GM10847 (cell line): ENCODE measurements around the gene CD274.

Experiments
- POLR2A ChIP-seq: IDR thresholded peaks from 2 replicates; pipeline ENCODE4 v1.6.1; 2011; ENCODE audit not compliant: insufficient read length; ENCODE audit errors: extremely low read depth

CD274 gene

DNA sequence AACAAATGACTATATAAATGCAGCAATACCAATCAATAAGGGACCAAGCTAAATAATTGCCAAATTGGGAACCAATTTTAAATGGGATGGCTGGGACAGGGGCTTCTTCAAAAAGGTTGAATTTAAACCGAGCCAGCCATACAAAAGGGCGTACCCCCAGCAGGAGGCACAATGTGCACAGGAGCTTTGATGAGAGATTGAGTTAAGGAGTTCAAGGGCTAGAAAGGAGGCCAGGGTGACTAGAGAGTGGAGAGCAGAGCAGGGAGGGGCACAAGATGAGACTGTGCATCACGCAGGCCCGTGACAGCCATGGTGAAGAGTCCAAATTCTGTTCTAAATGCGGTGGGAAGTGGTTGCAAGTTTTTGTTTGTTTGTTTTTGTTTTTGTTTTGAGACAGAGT is 36.6 kb downstream of the CD274 start:
- no peak for TF ChIP-seq POLR2A

DNA sequence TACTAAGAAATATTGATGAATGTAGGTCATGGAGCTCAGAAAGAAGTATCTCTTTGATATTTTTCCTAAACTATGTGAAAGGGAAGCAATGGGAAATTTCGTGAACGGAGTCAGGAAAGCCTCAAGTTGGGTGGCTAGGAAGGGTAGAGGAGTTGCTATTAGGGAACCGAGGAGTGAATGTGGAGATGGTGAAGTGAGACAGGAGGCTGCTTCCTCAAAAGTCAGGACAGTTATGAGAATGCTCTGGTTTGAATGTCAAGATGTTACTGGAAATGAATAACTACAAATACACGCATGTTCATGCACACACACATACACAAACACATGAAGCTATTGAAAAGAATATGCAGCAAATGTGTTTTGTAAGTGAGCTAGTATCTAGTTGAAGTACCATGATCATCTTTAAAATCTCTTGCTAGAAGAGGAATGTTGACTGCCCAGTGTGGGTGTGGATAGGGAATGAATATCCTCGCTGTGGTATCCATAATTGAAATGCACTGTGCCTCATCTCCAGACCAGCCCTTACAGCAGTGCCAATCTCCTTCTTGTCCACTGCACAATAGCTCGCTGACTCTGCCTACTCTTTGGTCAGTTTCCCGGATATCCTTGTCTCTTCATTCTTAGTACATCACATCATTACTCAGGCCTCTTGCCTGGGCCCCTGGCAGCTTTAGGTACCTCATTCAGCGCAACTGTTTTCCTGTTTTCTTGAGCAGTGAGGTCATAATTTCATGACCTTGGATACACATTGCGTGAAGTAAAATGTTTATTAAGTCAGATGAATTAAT is 38.1 kb downstream of the CD274 start:
- TF ChIP-seq POLR2A, result no peak

DNA sequence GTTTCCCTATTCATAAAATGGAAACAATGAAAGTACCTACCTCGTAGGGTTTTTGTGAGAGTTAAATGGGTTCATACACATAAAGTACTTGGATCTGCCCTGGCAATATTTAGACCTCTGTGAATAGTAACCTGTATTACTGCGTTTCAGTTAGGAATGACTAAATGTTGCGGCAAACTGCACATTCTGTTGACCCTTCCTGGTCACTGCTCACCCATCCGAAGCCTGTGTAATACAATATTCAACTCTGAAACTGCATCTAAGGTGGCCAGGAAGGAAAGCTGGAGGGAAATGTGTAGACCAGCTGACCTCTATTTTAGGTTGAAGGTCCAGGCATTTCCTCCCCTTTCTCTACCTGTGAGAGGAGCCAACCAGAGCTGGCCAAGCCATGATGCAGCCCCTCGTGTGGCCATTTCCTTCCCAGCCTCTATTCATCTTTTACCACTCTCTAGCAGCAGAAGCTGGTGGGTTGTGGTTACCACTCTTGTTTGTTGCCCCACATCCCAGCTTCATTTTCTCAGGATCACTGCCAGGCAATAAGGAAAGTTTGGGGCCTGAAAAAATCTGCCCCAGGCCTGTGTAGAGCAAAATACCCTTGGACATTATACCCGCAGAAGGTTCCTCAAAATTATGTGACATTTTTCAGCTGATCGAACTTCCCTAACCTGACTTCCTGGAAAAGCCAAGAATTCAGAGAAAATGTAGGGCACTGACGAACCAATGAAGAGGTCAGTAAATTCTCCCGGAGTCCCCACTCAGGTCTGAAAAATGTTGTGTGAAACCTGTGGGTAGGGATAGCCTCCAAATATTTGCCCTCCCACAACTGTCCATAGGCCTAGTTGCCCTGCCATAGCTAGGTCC is 39.5 kb downstream of the CD274 start:
- no peak for TF ChIP-seq POLR2A

DNA sequence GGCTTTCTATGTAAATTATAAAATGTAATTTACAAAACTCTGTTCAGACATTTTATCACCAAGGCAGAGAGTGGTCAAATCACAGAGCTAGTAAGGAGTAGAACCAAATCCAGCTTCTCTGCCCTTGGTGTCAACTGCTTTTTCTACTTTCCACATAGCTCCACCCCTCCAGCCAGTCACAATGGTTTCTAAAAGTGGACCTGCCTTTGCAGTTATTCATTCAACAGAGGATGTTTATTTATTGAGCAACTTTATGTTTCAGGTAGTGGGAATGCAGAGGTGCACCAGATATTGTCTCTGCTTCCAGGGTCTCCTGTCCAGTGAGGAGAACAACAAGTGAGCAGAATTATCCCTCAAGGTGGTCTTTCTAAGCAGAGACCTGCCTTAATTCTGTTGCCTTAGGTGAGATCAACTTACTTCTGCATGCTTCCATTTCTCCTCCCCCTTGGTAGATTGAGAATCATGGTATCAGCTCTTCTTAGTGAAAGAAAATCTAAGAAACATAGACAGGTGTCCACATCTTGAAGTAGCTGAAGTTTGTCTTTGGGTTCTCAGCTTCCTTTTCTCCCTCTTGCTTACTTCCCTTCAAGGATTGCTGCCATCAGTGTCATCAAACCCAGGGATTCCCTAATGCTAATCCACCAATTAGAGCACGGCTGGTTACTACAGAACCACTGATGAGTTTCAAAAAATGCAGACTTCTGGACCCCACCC is 42.8 kb downstream of the CD274 start:
- TF ChIP-seq POLR2A, result no peak

DNA sequence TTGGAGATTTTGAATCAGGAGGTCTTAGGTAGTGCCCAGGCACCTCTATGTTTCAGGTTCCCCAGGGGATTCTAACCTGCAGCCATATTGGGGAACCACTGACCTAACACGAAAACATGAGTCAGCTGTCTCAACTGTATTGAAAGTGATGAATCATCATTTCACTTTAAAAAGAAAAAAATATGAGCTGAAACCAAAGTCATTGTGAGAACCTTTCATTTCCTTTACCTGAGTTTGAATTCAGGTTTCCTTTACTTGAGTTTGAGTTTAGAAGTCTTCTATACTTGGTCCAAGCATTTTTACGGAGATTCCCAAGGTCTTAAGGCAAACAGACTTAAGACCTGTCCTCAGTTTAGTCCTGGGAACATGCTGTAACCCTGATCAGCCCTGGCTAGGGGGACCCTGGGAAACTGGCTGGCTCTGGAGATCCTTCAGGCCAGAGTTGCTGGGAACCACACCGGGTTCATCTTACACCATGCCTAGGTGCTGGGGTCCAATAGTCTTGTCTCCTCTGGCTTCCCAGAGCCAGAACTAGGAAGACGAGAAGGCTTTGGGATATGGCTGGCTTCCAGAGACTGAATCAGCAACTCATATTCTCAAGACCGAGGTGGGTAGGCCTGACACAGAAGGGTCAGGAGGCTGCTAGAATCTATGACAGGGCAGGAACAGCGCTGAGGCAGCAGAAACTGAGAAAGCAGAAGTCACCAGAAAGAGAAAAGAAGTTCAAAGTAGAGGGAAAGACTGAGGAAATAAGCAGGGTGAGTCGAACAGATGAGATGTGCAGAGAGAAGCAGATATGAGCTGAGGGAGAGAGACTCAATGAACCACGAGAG is 43.6 kb downstream of the CD274 start:
- no peak for TF ChIP-seq POLR2A

DNA sequence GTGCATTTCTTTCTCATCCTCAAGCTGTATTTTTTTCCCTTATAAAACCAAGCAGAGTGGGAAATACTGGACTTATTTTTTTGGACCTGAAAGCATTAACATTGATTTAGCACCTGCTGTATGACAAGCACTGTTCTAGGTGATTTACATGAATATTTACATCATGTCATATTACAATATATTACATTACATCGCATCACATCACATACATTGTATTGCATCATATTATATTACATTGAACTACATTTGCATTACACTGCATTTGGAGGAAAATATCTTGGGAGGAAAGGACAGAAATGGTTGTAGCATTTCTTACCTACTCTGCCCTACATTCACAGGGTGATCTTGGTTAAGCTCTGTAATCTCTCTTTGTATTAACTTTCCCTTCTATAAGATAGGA is 48.8 kb downstream of the CD274 start:
- no peak for TF ChIP-seq POLR2A

DNA sequence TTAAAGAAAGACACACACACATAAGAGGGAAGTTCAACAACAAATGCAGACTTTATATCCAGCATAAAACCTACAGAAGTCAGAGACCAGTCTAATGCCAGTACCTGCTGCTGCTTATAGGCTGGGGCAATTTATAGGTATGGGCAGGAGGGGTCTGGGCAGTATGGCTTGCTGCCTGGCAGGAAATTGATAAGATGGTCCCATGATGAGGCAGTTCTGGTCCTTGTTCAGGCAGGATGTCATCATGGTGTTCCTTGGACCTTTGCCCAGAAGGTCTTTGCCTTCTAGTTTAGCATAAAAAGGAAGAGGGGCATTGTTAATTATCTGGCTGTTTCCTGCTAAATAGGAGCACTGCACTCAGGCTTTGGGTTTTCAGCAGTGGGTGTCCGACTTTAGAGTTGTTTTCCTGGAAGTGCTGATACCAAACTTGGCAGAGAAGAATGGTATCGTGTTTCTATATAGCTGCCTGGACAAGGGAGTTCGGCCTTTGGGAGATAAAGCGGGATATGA is 49.6 kb downstream of the CD274 start:
- TF ChIP-seq POLR2A, result no peak

DNA sequence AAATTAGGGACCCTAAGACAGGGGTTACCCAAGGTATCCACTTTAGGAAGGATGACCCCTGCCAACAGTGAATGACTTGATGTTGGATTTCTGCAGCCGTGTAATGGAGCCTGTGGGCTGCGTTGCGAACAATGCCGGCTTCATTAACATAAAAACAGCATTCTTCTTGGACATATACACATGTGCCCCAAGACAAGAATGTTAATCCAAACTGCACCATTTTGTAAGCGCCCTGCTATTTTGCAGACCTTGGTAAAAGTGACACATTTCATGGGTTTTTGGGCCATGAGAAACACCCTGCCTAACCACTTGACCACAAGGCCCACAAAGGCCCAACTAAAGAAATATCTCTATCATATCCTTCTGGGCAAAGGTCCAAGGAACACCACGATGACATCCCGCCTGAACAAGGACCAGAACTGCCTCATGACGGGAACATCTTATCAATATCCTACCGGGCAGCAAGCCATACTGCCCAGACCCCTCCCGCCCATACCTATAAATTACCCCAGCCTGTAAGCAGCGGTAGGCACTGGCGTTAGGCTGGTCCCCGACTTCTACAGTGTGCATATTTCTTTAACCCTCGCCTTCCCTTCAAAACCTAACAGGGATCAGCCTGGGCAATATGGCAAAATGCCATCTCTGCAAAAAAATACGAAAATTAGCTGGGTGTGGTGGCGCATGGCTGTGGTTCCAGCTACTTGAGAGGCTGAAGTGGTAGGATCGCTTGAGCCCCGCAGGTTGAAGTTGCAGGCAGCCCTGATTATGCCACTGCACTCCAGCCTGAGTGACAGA is 50.3 kb downstream of the CD274 start:
- TF ChIP-seq POLR2A, result no peak

DNA sequence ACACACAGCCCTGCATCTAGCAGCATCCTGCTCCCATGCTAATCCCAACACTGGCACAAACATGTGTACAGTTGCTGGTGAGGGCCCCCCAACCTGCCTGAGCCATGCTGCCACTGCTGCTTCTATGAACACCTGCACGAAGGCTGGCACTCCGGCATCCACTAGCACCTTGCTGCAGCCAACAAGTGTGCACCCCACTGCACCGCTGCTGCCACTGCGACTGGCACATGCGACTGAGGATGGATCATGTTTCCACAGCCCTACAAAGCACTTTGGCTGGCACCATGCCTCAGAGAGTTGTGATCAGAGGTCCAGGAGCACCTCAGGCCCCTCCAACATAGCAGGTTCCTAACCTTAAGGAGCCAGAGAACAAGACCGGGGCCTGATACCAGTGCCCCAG is 52.2 kb downstream of the CD274 start:
- no peak for TF ChIP-seq POLR2A

DNA sequence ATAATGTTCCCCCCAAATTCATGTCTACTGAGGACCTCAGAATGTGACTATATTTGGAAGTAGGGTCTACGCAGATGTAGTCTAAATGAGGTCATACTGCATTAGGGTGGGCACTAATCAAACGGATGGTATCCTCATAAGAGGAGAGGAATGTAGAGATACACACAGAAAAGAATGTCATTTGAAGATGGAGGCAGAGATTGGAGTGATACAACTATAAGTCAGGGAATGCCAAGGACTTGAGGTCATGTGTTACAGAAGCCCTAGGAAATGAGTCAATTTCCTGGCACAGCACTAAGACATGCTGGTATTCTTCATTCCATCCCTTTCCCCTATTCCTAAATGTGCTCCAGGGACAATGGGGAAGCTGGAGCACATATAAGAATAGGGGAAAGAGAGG is 59.2 kb downstream of the CD274 start:
- no peak for TF ChIP-seq POLR2A

DNA sequence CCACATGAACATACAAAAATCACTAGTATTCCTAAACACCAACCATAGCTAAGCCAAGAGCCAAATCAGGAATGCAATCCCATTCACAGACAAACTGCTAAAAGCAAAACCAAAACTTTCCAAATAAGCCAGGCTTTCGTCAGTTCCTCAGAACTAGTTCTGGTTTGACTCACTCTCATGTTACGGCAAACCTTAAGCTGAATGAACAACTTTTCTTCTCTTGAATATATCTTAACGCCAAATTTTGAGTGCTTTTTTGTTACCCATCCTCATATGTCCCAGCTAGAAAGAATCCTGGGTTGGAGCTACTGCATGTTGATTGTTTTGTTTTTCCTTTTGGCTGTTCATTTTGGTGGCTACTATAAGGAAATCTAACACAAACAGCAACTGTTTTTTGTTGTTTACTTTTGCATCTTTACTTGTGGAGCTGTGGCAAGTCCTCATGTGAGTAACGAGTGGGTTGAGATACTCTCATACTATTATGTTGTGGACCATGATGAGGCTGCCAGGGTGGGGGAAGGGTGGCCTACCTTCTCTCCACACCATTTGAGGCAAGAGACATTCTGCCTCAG is 60.1 kb downstream of the CD274 start, which contains the start of gene PDCD1LG2:
Gene PDCD1LG2 (plus strand): TSS at position 172 of the 572 bp plus-strand sequence. CDS start 12,016 bp downstream, outside the sequence.
- TF ChIP-seq POLR2A, result no peak

DNA sequence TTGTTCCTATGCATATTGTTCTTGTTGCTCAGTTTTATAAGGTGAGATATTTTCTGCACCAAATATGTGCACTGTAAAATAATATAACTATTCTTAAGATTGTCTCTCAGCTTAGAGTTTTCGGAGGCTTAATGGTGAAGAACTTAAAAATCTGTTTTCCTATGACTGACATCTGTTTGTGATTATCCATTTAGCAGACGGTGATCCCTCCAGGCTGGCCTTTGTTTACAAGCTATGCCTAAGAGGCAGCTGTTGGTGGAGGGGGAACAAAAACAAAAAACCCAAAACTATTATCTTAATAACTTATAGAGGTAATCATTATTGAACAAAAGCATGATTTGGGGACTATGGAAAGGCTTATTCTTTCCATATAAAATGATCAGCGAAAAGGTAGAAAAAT is 60.6 kb downstream of the CD274 start:
- no peak for TF ChIP-seq POLR2A

DNA sequence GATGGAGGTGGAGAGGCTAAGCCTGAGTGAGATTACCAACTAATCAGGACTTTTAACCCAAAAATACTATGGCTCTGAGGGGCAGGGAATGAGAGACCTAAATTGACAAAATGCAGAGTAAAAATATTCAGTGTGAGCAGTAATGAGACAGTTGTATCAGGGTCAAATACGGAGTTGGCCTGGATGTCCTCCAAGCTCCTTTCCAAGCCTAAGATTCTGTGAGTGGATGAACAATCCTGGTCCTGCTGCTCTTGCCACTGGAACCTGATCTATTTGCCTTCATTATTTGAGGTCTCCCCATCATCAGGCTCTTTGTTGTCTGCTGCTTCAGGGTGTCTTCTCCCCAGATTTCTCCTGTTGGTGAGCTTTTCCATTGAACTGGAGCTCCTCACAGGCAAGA is 61.1 kb downstream of the CD274 start:
- no peak for TF ChIP-seq POLR2A
